Gastrocnemius medialis (tissue), 4 donors: ENCODE data around the gene DPYD. TPM values are rescaled to one million over a fixed set of nuclear protein-coding genes. Genes with fewer than 3 reads are reported as not detected.

Source experiments
- ATAC-seq, 2 donors: fragments of 150-250 bp; one replicate each; pipeline ENCODE4 v1.9.1; 2016
- DNase-seq, 2 donors: peaks; one replicate each; pipeline ENCODE4 v3.0.0-alpha.2; 2019
- H3K27ac ChIP-seq, 4 donors: fragments of 200-600 bp; sonication (generic); 1 replicate in 1 of 4; 2 replicates in 3 of 4; pipeline ENCODE4 v1.5.1; 2016 to 2018; ENCODE audit warnings: mild to moderate bottlenecking in 2 of 4, moderate library complexity in 1 of 4
- H3K27me3 ChIP-seq, 3 donors: fragments of 200-600 bp; sonication (generic) in 2 of 3; 1 replicate in 1 of 3; 2 replicates in 2 of 3; pipeline versions ENCODE4 v1.5.1 to v1.6.0; 2016 to 2019; ENCODE audit warnings: mild to moderate bottlenecking in 1 of 3, moderate library complexity in 1 of 3
- H3K36me3 ChIP-seq, 2 donors: fragments of 200-600 bp; sonication (generic) in 1 of 2; one replicate each; pipeline ENCODE4 v1.5.1; 2017 to 2018
- H3K4me1 ChIP-seq, 2 donors: fragments of 200-600 bp; sonication (generic) in 1 of 2; one replicate each; pipeline ENCODE4 v1.5.1; 2016 to 2017; ENCODE audit warnings: mild to moderate bottlenecking in 2 of 2
- H3K4me3 ChIP-seq, 4 donors: fragments of 200-600 bp; sonication (generic) in 3 of 4; 1 replicate in 1 of 4; 2 replicates in 3 of 4; pipeline ENCODE4 v1.5.1; 2016 to 2019; ENCODE audit warnings: mild to moderate bottlenecking in 2 of 4
- H3K9me3 ChIP-seq, 3 donors: fragments of 200-600 bp; sonication (generic) in 2 of 3; 1 replicate in 1 of 3; 2 replicates in 2 of 3; pipeline ENCODE4 v1.5.1; 2016 to 2019
- CTCF ChIP-seq, 5 experiments: fragments of 450-650 bp in 3 of 5; fragments of 200-600 bp in 2 of 5; sonication (generic) in 2 of 5; IDR thresholded peaks in 4 of 5; conservative IDR thresholded peaks in 1 of 5; 1 replicate in 4 of 5; 2 replicates in 1 of 5; pipeline ENCODE4 v1.5.1; 2016 to 2019; ENCODE audit warnings: antibody characterized with exemption in 5 of 5, mild to moderate bottlenecking in 3 of 5, moderate library complexity in 3 of 5
- POLR2A ChIP-seq, 2 donors: fragments of 450-650 bp; IDR thresholded peaks; one replicate each; pipeline ENCODE4 v1.6.1; 2017; ENCODE audit warnings: antibody characterized with exemption in 2 of 2, mild to moderate bottlenecking in 2 of 2, moderate library complexity in 2 of 2
- in situ Hi-C, 4 donors: fragments of 200-750 bp; cut with MboI; loops; one replicate each; pipeline versions ENCODE4 v1.15.0 to v1.8.0; 2017; ENCODE audit warnings: low sequenced_read_pairs in 4 of 4
- intact Hi-C: fragments of 100-400 bp; cut with DNase I; formaldehyde crosslinking; loops from one replicate; pipeline ENCODE4 v1.15.1; 2023; ENCODE audit warnings: low total_unique reads
- total RNA-seq, 4 donors: library from RNA; depleted of rRNA; stranded (reverse); fragments of >200 nt; gene quantifications; one replicate each; pipeline versions ENCODE4 v1.1.0 to v1.2.3, GENCODE V29; 2016

Gene DPYD
- total RNA-seq, 4 donors from 2014 or later: 4.6 to 13.9 (median 9.1) TPM

GRCh38 chr1:97516588-97516987 is 404.2 kb downstream of the DPYD start:
- H3K27me3 ChIP-seq: no peaks in the 10 kb centered on the region
- no peak overlapping the region for H3K4me3 ChIP-seq
- ATAC-seq (no peak), DNase-seq (no peak)
- no peaks in the 10 kb centered on the region for H3K4me1 ChIP-seq
- TF ChIP-seq POLR2A (IDR thresholded peaks at IDR 0.05) (no peak), CTCF (IDR thresholded peaks at IDR 0.05 in 4 of 5, conservative IDR thresholded peaks at IDR 0.05 in 1 of 5) (no peak)
- H3K9me3 ChIP-seq: no peaks in the 10 kb centered on the region
- no peaks in the 10 kb centered on the region for H3K36me3 ChIP-seq
- in situ Hi-C loops: no loop called here
- intact Hi-C loops: no loop called here
- no peak overlapping the region for H3K27ac ChIP-seq

GRCh38 chr1:97508653-97509218 is 412.1 kb downstream of the DPYD start:
- ATAC-seq (no peak), DNase-seq (no peak)
- H3K27ac ChIP-seq: no peak overlapping the region
- no peaks in the 10 kb centered on the region for H3K27me3 ChIP-seq
- TF ChIP-seq POLR2A (IDR thresholded peaks at IDR 0.05) (no peak), CTCF (IDR thresholded peaks at IDR 0.05 in 4 of 5, conservative IDR thresholded peaks at IDR 0.05 in 1 of 5) (no peak)
- H3K4me3 ChIP-seq: no peak overlapping the region
- H3K4me1 ChIP-seq: peaks cover 0 to 8% of the 10 kb centered on the region in 2 donors
- intact Hi-C loops: no loop called here
- no peaks in the 10 kb centered on the region for H3K9me3 ChIP-seq
- no peaks in the 10 kb centered on the region for H3K36me3 ChIP-seq
- in situ Hi-C loops: no loop called here

- in situ Hi-C loops (no loop called here), intact Hi-C loops (no loop called here)
- ATAC-seq: peak in 1 of 2 donors; percentile 23
- Histone ChIP-seq H3K27me3 (no peaks in the 10 kb centered on the region), H3K4me1 (peaks cover 0 to 8% of the 10 kb centered on the region in 2 donors), H3K9me3 (no peaks in the 10 kb centered on the region), H3K4me3 (no peak overlapping the region), H3K27ac (no peak overlapping the region), H3K36me3 (no peaks in the 10 kb centered on the region)
- no peak for DNase-seq
- TF ChIP-seq POLR2A (IDR thresholded peaks at IDR 0.05) (no peak), CTCF (IDR thresholded peaks at IDR 0.05 in 4 of 5, conservative IDR thresholded peaks at IDR 0.05 in 1 of 5) (no peak)
Observed at GRCh38 chr1:97507863-97508262, 413.0 kb downstream of the DPYD start.

GRCh38 chr1:97506368-97506767 is 414.5 kb downstream of the DPYD start:
- intact Hi-C loops (no loop called here), in situ Hi-C loops (no loop called here)
- no peaks in the 10 kb centered on the region for H3K9me3 ChIP-seq
- H3K27ac ChIP-seq: no peak overlapping the region
- H3K4me3 ChIP-seq: no peak overlapping the region
- peaks cover 0 to 8% of the 10 kb centered on the region in 2 donors for H3K4me1 ChIP-seq
- ATAC-seq (no peak), DNase-seq (no peak)
- H3K27me3 ChIP-seq: no peaks in the 10 kb centered on the region
- H3K36me3 ChIP-seq: no peaks in the 10 kb centered on the region
- TF ChIP-seq CTCF (IDR thresholded peaks at IDR 0.05 in 4 of 5, conservative IDR thresholded peaks at IDR 0.05 in 1 of 5) (no peak), POLR2A (IDR thresholded peaks at IDR 0.05) (no peak)

GRCh38 chr1:97505816-97506215 is 415.0 kb downstream of the DPYD start:
- in situ Hi-C loops (no loop called here), intact Hi-C loops (no loop called here)
- Histone ChIP-seq H3K9me3 (no peaks in the 10 kb centered on the region), H3K4me1 (peaks cover 0 to 8% of the 10 kb centered on the region in 2 donors), H3K27me3 (no peaks in the 10 kb centered on the region), H3K36me3 (no peaks in the 10 kb centered on the region), H3K27ac (no peak overlapping the region), H3K4me3 (no peak overlapping the region)
- ATAC-seq (no peak), DNase-seq (no peak)
- no peak for TF ChIP-seq POLR2A (IDR thresholded peaks at IDR 0.05)
- no peak for TF ChIP-seq CTCF (IDR thresholded peaks at IDR 0.05 in 4 of 5, conservative IDR thresholded peaks at IDR 0.05 in 1 of 5)
